GM12892 (cell line): ENCODE measurements around the gene CACNA2D1.

Experiments used
- DNase-seq: peaks from one replicate; pipeline ENCODE4 v3.0.0; 2011; ENCODE audit not compliant: insufficient read length
- FAIRE-seq: peaks from 2 replicates; lab custom pipeline; 2011; peaks lifted over from hg19 to GRCh38; lab: Jason Lieb, UNC
- POLR2A ChIP-seq: IDR thresholded peaks from 2 replicates; pipeline ENCODE4 v1.6.1; 2011; ENCODE audit warnings: low read depth, low read length, control low read depth
- POLR2AphosphoS5 ChIP-seq: IDR thresholded peaks from 2 replicates; pipeline ENCODE4 v1.6.1; 2011; ENCODE audit warnings: low read depth, low read length, control low read depth
- TAF1 ChIP-seq: IDR thresholded peaks from 2 replicates; pipeline ENCODE4 v1.6.1; 2011; ENCODE audit warnings: low read depth, mild to moderate bottlenecking, control low read depth, low read length, borderline replicate concordance

The CACNA2D1 gene

GRCh38 chr7:82229164-82229563 is 214.4 kb downstream of the CACNA2D1 start:
- no peak for DNase-seq
- TF ChIP-seq POLR2A (no peak), POLR2AphosphoS5 (no peak), TAF1 (no peak)
- FAIRE-seq = no peak

GRCh38 chr7:82226191-82226590 is 217.4 kb downstream of the CACNA2D1 start:
- FAIRE-seq (no peak), DNase-seq (no peak)
- TF ChIP-seq TAF1 = no peak
- TF ChIP-seq POLR2A = no peak
- TF ChIP-seq POLR2AphosphoS5 = no peak

- TF ChIP-seq POLR2A (no peak), TAF1 (no peak), POLR2AphosphoS5 (no peak)
- FAIRE-seq (no peak), DNase-seq (no peak)
Observed at GRCh38 chr7:82224529-82224928, 219.0 kb downstream of the CACNA2D1 start.

GRCh38 chr7:82223580-82223979 is 220.0 kb downstream of the CACNA2D1 start:
- no peak for FAIRE-seq
- DNase-seq = no peak
- TF ChIP-seq TAF1 = no peak
- TF ChIP-seq POLR2A = no peak
- no peak for TF ChIP-seq POLR2AphosphoS5

- FAIRE-seq (no peak), DNase-seq (no peak)
- TF ChIP-seq POLR2AphosphoS5 (no peak), POLR2A (no peak), TAF1 (no peak)
Observed at GRCh38 chr7:82221152-82221674, 222.4 kb downstream of the CACNA2D1 start.

GRCh38 chr7:82212466-82212865 is 231.1 kb downstream of the CACNA2D1 start:
- DNase-seq (no peak), FAIRE-seq (no peak)
- TF ChIP-seq POLR2AphosphoS5 (no peak), POLR2A (no peak), TAF1 (no peak)

GRCh38 chr7:82211333-82211732 is 232.2 kb downstream of the CACNA2D1 start:
- DNase-seq = no peak
- FAIRE-seq = no peak
- TF ChIP-seq TAF1 (no peak), POLR2A (no peak), POLR2AphosphoS5 (no peak)

GRCh38 chr7:82210416-82211184 is 233.0 kb downstream of the CACNA2D1 start:
- TF ChIP-seq POLR2AphosphoS5 = no peak
- TF ChIP-seq TAF1 = no peak
- TF ChIP-seq POLR2A = no peak
- FAIRE-seq (no peak), DNase-seq (no peak)

GRCh38 chr7:82209179-82209747 is 234.3 kb downstream of the CACNA2D1 start:
- no peak for FAIRE-seq
- TF ChIP-seq POLR2A = no peak
- TF ChIP-seq POLR2AphosphoS5 = no peak
- no peak for TF ChIP-seq TAF1
- no peak for DNase-seq

- TF ChIP-seq POLR2A = no peak
- TF ChIP-seq TAF1 = no peak
- no peak for TF ChIP-seq POLR2AphosphoS5
- no peak for DNase-seq
- FAIRE-seq = no peak
Observed at GRCh38 chr7:82204694-82205093, 238.9 kb downstream of the CACNA2D1 start.

GRCh38 chr7:82202965-82203364 is 240.6 kb downstream of the CACNA2D1 start:
- no peak for DNase-seq
- no peak for TF ChIP-seq POLR2A
- no peak for TF ChIP-seq TAF1
- no peak for TF ChIP-seq POLR2AphosphoS5
- no peak for FAIRE-seq

- TF ChIP-seq POLR2A (no peak), TAF1 (no peak), POLR2AphosphoS5 (no peak)
- no peak for DNase-seq
- FAIRE-seq = no peak
Observed at GRCh38 chr7:82202107-82202506, 241.5 kb downstream of the CACNA2D1 start.

GRCh38 chr7:82200601-82201000 is 243.0 kb downstream of the CACNA2D1 start:
- TF ChIP-seq POLR2AphosphoS5 = no peak
- no peak for TF ChIP-seq POLR2A
- TF ChIP-seq TAF1 = no peak
- no peak for DNase-seq
- FAIRE-seq = no peak
